ENCODE measurements around the gene SMIM38. TPM values are rescaled to one million over a fixed set of nuclear protein-coding genes. Genes with fewer than 3 reads are reported as not detected.

The SMIM38 gene
- total RNA-seq = 0.65 and 1.2 TPM in 2 replicates
- long read RNA-seq, partial matches to known transcripts = 0 of 1 reads
- long read RNA-seq, other reads (novel, unspliced or antisense) = 0 of 1 reads

DNA sequence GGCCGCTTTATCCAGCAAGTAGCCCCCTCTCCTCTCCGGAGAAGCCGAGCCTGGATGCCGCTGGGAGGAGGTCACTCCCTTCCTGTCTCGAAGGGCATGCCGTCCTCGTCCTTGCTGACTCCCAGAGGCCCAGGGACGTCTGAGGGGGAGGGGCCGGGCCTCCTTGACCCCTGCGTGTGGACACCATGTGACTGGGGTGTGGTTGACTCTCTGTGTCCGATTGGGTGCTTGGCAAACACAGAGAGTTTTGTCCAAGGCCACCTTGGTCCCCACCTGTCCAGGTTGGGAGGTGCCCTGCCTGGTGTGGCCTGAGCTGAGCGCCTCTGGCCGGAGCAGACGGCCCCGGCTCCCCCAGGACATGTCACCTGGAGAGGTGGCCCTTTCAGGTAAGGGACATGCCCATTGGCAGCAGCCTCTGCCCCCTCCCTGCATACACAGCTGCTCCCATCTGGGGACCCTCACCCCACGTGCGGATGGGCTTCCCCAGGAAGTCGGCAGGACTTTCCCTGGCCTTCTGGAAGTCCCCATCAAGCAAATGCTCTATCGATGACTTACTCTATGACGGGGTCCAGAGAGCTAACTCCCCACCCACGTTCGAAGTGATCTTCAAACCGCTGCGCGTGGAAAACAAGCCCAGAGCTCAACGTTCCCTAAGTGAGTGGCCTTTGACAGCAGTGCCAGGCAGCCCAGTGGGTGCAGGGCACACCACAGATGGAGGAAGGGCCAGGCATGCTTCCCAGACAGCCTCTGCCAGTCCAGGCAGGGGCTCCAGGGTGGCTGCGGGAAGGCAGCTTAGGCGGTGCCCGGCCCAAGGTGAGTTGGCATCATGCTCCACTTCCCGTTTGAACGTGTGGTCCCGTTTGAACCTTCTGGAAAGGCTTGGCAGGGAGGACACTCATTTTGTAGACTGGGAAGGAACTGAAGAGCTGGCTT lies at the start of gene SMIM38:
Gene SMIM38, plus strand, starts transcription at position 634 of the 933 bp plus-strand sequence. CDS start 1,912 bp downstream, outside the sequence.
- DNase-seq (ENCODE audit: low spot score, unreplicated experiment) = no peak
- Mint-ChIP-seq H3K36me3 (ENCODE audit: insufficient read depth) (no peaks in the 10 kb centered on the region), H3K9me3 (ENCODE audit: low read depth) (peaks cover 1% of the 10 kb centered on the region), H3K27ac (no peak within 1 kb of the TSS), H3K4me1 (ENCODE audit: low read depth) (peaks cover 20% of the 10 kb centered on the region), H3K4me3 (ENCODE audit: low read depth) (no peak within 1 kb of the TSS), H3K27me3 (peaks cover 8% of the 10 kb centered on the region)
- TF ChIP-seq, protein P1, sequence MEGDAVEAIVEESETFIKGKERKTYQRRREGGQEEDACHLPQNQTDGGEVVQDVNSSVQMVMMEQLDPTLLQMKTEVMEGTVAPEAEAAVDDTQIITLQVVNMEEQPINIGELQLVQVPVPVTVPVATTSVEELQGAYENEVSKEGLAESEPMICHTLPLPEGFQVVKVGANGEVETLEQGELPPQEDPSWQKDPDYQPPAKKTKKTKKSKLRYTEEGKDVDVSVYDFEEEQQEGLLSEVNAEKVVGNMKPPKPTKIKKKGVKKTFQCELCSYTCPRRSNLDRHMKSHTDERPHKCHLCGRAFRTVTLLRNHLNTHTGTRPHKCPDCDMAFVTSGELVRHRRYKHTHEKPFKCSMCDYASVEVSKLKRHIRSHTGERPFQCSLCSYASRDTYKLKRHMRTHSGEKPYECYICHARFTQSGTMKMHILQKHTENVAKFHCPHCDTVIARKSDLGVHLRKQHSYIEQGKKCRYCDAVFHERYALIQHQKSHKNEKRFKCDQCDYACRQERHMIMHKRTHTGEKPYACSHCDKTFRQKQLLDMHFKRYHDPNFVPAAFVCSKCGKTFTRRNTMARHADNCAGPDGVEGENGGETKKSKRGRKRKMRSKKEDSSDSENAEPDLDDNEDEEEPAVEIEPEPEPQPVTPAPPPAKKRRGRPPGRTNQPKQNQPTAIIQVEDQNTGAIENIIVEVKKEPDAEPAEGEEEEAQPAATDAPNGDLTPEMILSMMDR (IDR thresholded peaks at IDR 0.05; ENCODE audit: unreplicated experiment) = no peak

DNA sequence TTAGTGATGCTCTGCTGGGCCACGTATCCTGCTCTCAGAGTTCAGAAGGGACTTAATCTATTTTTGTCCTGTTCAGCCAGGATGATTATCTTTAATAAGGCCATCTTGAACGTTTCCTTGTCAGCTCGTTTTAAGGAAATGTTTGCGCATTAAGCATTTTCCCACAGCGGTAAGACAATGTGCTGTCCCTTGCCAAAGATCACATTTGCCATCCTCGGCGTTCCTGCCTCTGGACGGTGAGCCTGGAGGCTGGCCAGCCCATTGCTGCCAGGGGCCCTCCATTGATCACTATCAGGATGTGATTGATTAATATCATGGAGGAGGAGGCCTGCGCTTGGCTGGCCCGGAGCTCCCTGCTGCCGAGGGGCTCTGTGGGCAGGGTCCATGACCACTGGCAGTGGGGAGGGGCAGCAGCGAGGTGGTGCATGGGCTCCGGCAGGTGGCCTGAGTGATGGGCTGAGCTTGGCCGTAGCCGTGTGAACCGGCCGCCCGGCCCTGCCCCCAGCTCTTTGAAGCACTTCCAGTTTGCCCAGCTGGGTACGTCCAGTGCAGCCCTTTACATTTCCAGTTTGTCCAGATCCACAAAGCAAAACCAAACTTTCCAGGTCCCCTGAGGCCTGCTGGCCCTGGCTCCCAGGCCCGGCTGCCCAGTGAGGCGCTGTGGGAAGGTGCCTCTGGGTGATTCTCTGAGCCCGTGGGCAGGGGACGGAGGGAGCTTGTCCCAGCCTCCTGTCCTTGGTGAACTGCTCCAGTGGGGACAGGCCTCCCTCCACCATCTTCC lies 49.5 kb upstream of the SMIM38 start:
- Mint-ChIP-seq H3K27ac (no peak overlapping the region), H3K4me3 (ENCODE audit: low read depth) (no peak overlapping the region), H3K9me3 (ENCODE audit: low read depth) (peaks cover 8% of the 10 kb centered on the region), H3K4me1 (ENCODE audit: low read depth) (peaks cover 7% of the 10 kb centered on the region), H3K36me3 (ENCODE audit: insufficient read depth) (peaks cover 2% of the 10 kb centered on the region), H3K27me3 (peaks cover 11% of the 10 kb centered on the region)
- DNase-seq (ENCODE audit: low spot score, unreplicated experiment) = no peak
- TF ChIP-seq, protein P1 (IDR thresholded peaks at IDR 0.05; ENCODE audit: unreplicated experiment) = no peak

DNA sequence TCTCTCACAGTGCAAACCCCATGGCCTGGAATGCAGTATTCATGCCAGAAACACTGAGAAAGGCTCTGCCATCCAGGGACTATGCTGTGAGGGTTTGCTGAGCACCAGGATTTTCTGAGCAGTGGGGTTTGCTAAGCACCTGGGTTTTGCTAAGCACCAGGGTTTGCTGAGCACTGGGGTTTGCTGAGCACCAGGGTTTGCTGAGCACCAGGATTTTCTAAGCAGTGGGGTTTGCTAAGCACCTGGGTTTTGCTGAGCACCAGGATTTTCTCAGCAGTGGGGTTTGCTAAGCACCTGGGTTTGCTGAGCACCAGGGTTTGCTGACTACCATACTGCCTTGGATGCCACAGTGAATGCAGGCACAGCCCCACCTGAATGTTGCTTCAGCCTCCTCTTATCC lies 48.3 kb upstream of the SMIM38 start:
- Mint-ChIP-seq H3K9me3 (ENCODE audit: low read depth) (peaks cover 8% of the 10 kb centered on the region), H3K36me3 (ENCODE audit: insufficient read depth) (peaks cover 2% of the 10 kb centered on the region), H3K4me1 (ENCODE audit: low read depth) (peaks cover 7% of the 10 kb centered on the region), H3K27me3 (peaks cover 11% of the 10 kb centered on the region), H3K27ac (no peak overlapping the region), H3K4me3 (ENCODE audit: low read depth) (no peak overlapping the region)
- DNase-seq (ENCODE audit: low spot score, unreplicated experiment) = no peak
- TF ChIP-seq, protein P1 (IDR thresholded peaks at IDR 0.05; ENCODE audit: unreplicated experiment) = no peak

DNA sequence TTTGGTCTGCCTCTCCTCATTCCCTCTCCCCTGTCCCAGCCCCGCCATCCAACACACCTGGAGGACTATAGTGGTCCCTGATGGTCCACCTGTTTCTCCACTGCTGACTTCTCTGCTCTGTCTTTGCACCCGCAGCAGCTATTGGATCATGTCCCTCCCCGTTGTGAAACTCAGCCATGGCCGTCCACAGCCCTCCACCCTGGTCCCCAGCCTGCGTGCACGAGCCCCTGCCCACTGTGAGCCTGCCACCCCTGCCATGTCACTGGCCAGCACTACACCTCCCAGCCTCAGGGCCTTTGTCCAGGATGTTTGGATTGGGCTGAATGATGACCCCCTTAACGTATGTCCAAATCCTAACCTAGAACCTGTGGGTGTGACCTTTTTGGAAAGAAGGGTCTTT lies 47.7 kb upstream of the SMIM38 start:
- H3K27ac Mint-ChIP-seq = no peak overlapping the region

More for the DNA sequence above, 47.7 kb upstream of the SMIM38 start:
- TF ChIP-seq, protein P1 (IDR thresholded peaks at IDR 0.05; ENCODE audit: unreplicated experiment) = no peak
- H3K4me3 Mint-ChIP-seq (ENCODE audit: low read depth) = no peak overlapping the region
- peaks cover 5% of the 10 kb centered on the region for H3K4me1 Mint-ChIP-seq (ENCODE audit: low read depth)
- peaks cover 2% of the 10 kb centered on the region for H3K36me3 Mint-ChIP-seq (ENCODE audit: insufficient read depth)
- H3K27me3 Mint-ChIP-seq = peaks cover 7% of the 10 kb centered on the region
- DNase-seq (ENCODE audit: low spot score, unreplicated experiment) = no peak
- peaks cover 8% of the 10 kb centered on the region for H3K9me3 Mint-ChIP-seq (ENCODE audit: low read depth)

Data from progenitor cell of endocrine pancreas (in vitro differentiated cells).